HepG2 (cell line): ENCODE measurements around the gene PPFIA3. TPM values are rescaled to one million over a fixed set of nuclear protein-coding genes. Genes with fewer than 3 reads are reported as not detected.

Experiments used
- ATAC-seq: fragments of 200-7000 bp; cut with Tn5 transposase; 3 replicates; pipeline ENCODE4 v1.9.1; 2020; ENCODE audit warnings: mild to moderate bottlenecking, moderate library complexity
- BruUV-seq: library from RNA; stranded (reverse); fragments of 400-500 nt; replicated peaks from 2 replicates; lab custom pipeline; 2021; lab: Mats Ljungman, UMichigan
- CTCF ChIA-PET: fragments of 300-600 bp; formaldehyde crosslinking; extraction: SDS; loops from one replicate; lab custom pipeline; 2021; ENCODE audit warnings: low total read pairs, inconsistent platforms, low intra/inter-chr PET ratio; lab: Yijun Ruan, JAX
- POLR2A ChIA-PET: fragments of 350-600 bp; sonication (Branson Sonifier 250); formaldehyde crosslinking; loops from one replicate; lab custom pipeline; 2020; ENCODE audit warnings: antibody characterized with exemption, inconsistent platforms; lab: Yijun Ruan, JAX
- DNase-seq: peaks from one replicate; pipeline ENCODE4 v3.0.0-alpha.2; 2015; ENCODE audit warnings: low spot score
- FAIRE-seq: peaks from 3 replicates; lab custom pipeline; 2011; peaks lifted over from hg19 to GRCh38; lab: Jason Lieb, UNC
- H2AFZ ChIP-seq: one replicate; pipeline ENCODE4 v1.6.1; 2011; ENCODE audit warnings: low read length, inconsistent platforms
- H3K27ac ChIP-seq: fragments of 300-600 bp; 3 replicates; pipeline ENCODE4 v1.8.0; 2011; ENCODE audit warnings: mixed run types, mild to moderate bottlenecking, mixed read lengths, low read length, inconsistent platforms; ENCODE audit not compliant: insufficient read depth; ENCODE audit errors: extremely low read length
- H3K27me3 ChIP-seq, 2 experiments: fragments of 200-600 bp in 1 of 2; 2 replicates in 1 of 2; 3 replicates in 1 of 2; pipeline versions ENCODE4 v1.6.0 to v1.8.0; 2011; ENCODE audit warnings: low read length in 2 of 2, mild to moderate bottlenecking in 2 of 2, moderate library complexity in 2 of 2, inconsistent platforms in 1 of 2; ENCODE audit not compliant: insufficient read depth in 2 of 2, control insufficient read depth in 1 of 2
- H3K36me3 ChIP-seq, 2 experiments: fragments of 200-600 bp in 1 of 2; replicated peaks in 1 of 2; 2 replicates in 1 of 2; 3 replicates in 1 of 2; pipeline versions ENCODE4 v1.5.1 to v1.8.0; 2011; ENCODE audit warnings: low read length in 2 of 2, inconsistent platforms in 1 of 2; ENCODE audit not compliant: insufficient read depth in 2 of 2, control insufficient read depth in 1 of 2
- H3K4me1 ChIP-seq: 2 replicates; pipeline ENCODE4 v1.5.1; 2012; ENCODE audit warnings: low read length, inconsistent platforms; ENCODE audit not compliant: insufficient read depth
- H3K4me2 ChIP-seq: 2 replicates; pipeline ENCODE4 v1.6.0; 2011; ENCODE audit warnings: low read depth, low read length, inconsistent platforms
- H3K4me3 ChIP-seq, 3 experiments: fragments of 200-600 bp in 1 of 3; sonication (generic), shearing (Covaris generic) in 1 of 3; replicated peaks in 1 of 3; 2 replicates each; pipeline ENCODE4 v1.5.1; 2011 to 2016; ENCODE audit warnings: low read length in 3 of 3, inconsistent platforms in 2 of 3, low read depth in 2 of 3, mild to moderate bottlenecking in 2 of 3, control low read depth in 1 of 3, mixed read lengths in 1 of 3; ENCODE audit not compliant: insufficient read depth in 1 of 3
- H3K79me2 ChIP-seq: one replicate; pipeline ENCODE4 v1.6.1; 2011; ENCODE audit warnings: low read length, inconsistent platforms; ENCODE audit not compliant: insufficient read depth
- H3K9ac ChIP-seq: 2 replicates; pipeline ENCODE4 v1.6.0; 2011; ENCODE audit warnings: mild to moderate bottlenecking, low read depth, low read length, inconsistent platforms; ENCODE audit not compliant: insufficient read depth
- H3K9me3 ChIP-seq: 2 replicates; pipeline ENCODE4 v1.5.1; 2012; ENCODE audit warnings: mild to moderate bottlenecking, low read length
- H4K20me1 ChIP-seq: 2 replicates; pipeline ENCODE4 v1.6.0; 2011; ENCODE audit warnings: inconsistent platforms, mild to moderate bottlenecking, low read length, moderate library complexity; ENCODE audit not compliant: insufficient read depth
- AGO2 ChIP-seq: fragments of 200-400 bp; formaldehyde crosslinking; optimal IDR thresholded peaks from 2 replicates; pipeline ENCODE3; 2017; ENCODE audit warnings: mild to moderate bottlenecking, low read depth, low read length, moderate library complexity
- ATF7-NPFF ChIP-seq: sonication (generic); formaldehyde crosslinking; IDR thresholded peaks from 2 replicates; pipeline ENCODE4 v1.8.1; 2023; ENCODE audit warnings: mild to moderate bottlenecking, low read depth, missing genetic modification reagents, moderate library complexity
- LCORL ChIP-seq, 2 experiments: fragments of 450-650 bp in 1 of 2; sonication (generic) in 1 of 2; formaldehyde crosslinking in 1 of 2; IDR thresholded peaks; 2 replicates each; pipeline versions ENCODE4 v1.5.0 to v1.6.1; 2017 to 2020; ENCODE audit warnings: antibody characterized with exemption in 1 of 2, missing genetic modification reagents in 1 of 2
- RBFOX2 ChIP-seq: fragments of 200-400 bp; formaldehyde crosslinking; IDR thresholded peaks from 2 replicates; pipeline ENCODE4 v1.6.1; 2017; ENCODE audit warnings: low read depth, mild to moderate bottlenecking, low read length
- RBM22 ChIP-seq: fragments of 200-400 bp; formaldehyde crosslinking; optimal IDR thresholded peaks from 2 replicates; pipeline ENCODE3; 2017; ENCODE audit warnings: mild to moderate bottlenecking, low read length, moderate library complexity
- ZNF563 ChIP-seq: sonication (generic); formaldehyde crosslinking; IDR thresholded peaks from 2 replicates; pipeline ENCODE4 v1.8.0; 2022; ENCODE audit warnings: mild to moderate bottlenecking, moderate library complexity, missing genetic modification reagents
- WGBS: methylation state at CpG from one replicate; pipeline ENCODE4 v1.1.6; 2017; ENCODE audit warnings: low lambda C conversion rate; 5-methylcytosine and 5-hydroxymethylcytosine counted together
- in situ Hi-C: cut with HindIII; loops from 2 replicates; pipeline ENCODE4 v1.10.0; 2017; ENCODE audit warnings: low pct_unique_long_range_greater_than_20kb; ENCODE audit not compliant: extremely low pct_ligation_motif_present
- intact Hi-C: fragments of 100-400 bp; cut with micrococcal nuclease; formaldehyde crosslinking; loops from one replicate; pipeline ENCODE4 v1.10.0; 2022; ENCODE audit not compliant: unreplicated experiment
- polyA plus RNA-seq, 8 experiments: library from polyadenylated mRNA; depleted of rRNA in 3 of 8; stranded (reverse) in 7 of 8; unstranded in 1 of 8; fragments of >200 nt; fragmentation: Illumina TruSeq in 4 of 8; extraction: Trizol in 4 of 8; gene quantifications; 2 replicates each; pipeline versions ENCODE4 v1.2.1 to v1.2.3, GENCODE V29; 2011 to 2016; ENCODE audit warnings: low read depth in 4 of 8, missing spikeins in 1 of 8, mixed read lengths in 1 of 8; ENCODE audit not compliant: insufficient read depth in 1 of 8
- total RNA-seq, 5 experiments: library from RNA; depleted of rRNA; stranded (reverse); fragments of >200 nt; fragmentation: Illumina TruSeq; extraction: Trizol; gene quantifications; 2 replicates each; pipeline ENCODE4 v1.2.3, GENCODE V29; 2016; ENCODE audit warnings: low read depth in 1 of 5

PPFIA3 gene
- total and polyA plus RNA-seq, 2 of the 13 experiments (the other 11 are each of a cell fraction or from before 2014, with no cell fraction given), result 6.7 to 8.6 TPM

GRCh38 chr19:49101160-49101559, 18.2 kb upstream of the PPFIA3 start:
- Histone ChIP-seq H3K4me2 (no peak overlapping the region), H3K79me2 (peaks cover 11% of the 10 kb centered on the region), H3K4me3 (no peak overlapping the region), H3K27me3 (no peaks in the 10 kb centered on the region), H3K4me1 (no peaks in the 10 kb centered on the region), H2AFZ (no peak overlapping the region), H3K9ac (no peak overlapping the region), H4K20me1 (peaks cover 30% of the 10 kb centered on the region), H3K27ac (no peak overlapping the region), H3K36me3 (peaks cover 39 to 85% of the 10 kb centered on the region in 2 experiments), H3K9me3 (no peaks in the 10 kb centered on the region)
- POLR2A ChIA-PET, result no interaction called here
- FAIRE-seq, result no peak
- ATAC-seq, result no peak
- intact Hi-C loops (no loop called here), in situ Hi-C loops (no loop called here)
- TF ChIP-seq AGO2, result peak; percentile 30
- TF ChIP-seq LCORL (IDR thresholded peaks at IDR 0.05), result no peak
- no peak for TF ChIP-seq LCORL (CRISPR knock-in tag; IDR thresholded peaks at IDR 0.05)
- TF ChIP-seq RBFOX2, result 0 out of 2 replicates have a peak, but pooled peaks have one; percentile 20
- no TSS peak for BruUV-seq
- 94% methylated on average over 12 of the region's 12 CpGs for WGBS
- CTCF ChIA-PET, result no interaction called here
- no peak for DNase-seq

- 99% methylated on average over 10 of the region's 12 CpGs for WGBS
- Histone ChIP-seq H3K4me2 (no peak overlapping the region), H3K27me3 (no peaks in the 10 kb centered on the region), H3K36me3 (peaks cover 43 to 89% of the 10 kb centered on the region in 2 experiments), H3K4me1 (no peaks in the 10 kb centered on the region), H3K4me3 (no peak overlapping the region), H2AFZ (no peak overlapping the region), H3K9ac (no peak overlapping the region), H3K9me3 (no peaks in the 10 kb centered on the region), H3K27ac (no peak overlapping the region), H3K79me2 (peaks cover 11% of the 10 kb centered on the region), H4K20me1 (peaks cover 36% of the 10 kb centered on the region)
- peak; percentile 75 for TF ChIP-seq RBM22
- TF ChIP-seq ZNF563 (CRISPR knock-in tag), result no peak
- TF ChIP-seq AGO2, result peak; percentile 66
- no peak for TF ChIP-seq ATF7-NPFF
- no peak for FAIRE-seq
- DNase-seq, result no peak
- intact Hi-C loops (no loop called here), in situ Hi-C loops (no loop called here)
- ATAC-seq, result no peak
- BruUV-seq, result no TSS peak
- ChIA-PET POLR2A (no interaction called here), CTCF (no interaction called here)
Observed at GRCh38 chr19:49102303-49102702, 17.0 kb upstream of the PPFIA3 start.
